HG02798 (cell line): ENCODE measurements around the gene SCN3A.

Experiments
- ATAC-seq: cut with Tn5 transposase; IDR thresholded peaks from one replicate; pipeline ENCODE4 v1.9.1; 2021; ENCODE audit warnings: mild to moderate bottlenecking; ENCODE audit not compliant: unreplicated experiment, poor library complexity

Gene SCN3A

DNA sequence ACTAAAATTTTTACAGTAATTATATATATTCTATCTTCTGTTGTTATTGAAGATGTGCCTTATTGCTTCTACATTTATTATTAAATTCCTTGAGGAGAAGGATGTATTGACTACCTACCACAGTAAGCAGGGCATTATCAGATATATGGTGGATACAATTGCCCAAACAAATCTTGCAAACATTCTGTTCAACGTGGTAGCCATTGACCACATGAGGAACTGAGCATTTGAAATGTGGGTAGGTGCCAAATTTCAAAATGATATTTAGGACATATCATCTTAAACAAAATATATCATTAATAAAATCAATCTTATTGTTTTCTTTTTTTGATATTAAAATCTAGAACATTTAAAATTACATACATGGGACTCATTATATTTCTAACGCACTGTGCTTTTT lies 11.1 kb downstream of the SCN3A start:
- ATAC-seq: peak; percentile 31

DNA sequence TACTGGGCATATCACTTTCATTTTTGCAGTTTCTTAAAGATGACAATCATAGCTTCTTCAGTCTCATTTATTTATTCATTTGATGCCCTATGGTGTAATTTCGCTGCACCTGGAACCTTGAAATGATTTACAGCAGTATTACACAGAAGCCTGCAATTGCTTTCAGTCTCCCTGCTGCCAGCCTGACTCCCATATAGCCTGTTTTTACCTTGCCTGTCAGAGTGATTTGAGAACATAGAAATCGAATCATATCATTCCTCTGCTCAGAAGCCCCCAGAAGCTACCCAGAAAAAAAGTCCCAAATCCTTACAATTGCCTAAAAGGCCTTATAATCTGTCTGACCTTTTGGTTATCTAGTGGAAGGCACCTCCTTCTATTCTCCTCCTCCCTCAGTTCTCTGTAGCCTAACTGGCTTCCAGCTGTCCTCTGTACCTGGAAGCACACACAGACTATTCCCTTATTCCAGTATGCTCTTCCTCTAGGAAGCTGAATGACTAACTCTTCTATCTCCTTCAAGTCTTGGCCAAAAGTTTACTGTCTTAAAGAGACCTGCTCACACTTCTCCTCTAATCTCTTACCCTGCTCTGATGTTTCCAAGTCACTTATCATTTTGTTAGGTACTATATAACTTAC lies 12.6 kb downstream of the SCN3A start:
- ATAC-seq: no peak

DNA sequence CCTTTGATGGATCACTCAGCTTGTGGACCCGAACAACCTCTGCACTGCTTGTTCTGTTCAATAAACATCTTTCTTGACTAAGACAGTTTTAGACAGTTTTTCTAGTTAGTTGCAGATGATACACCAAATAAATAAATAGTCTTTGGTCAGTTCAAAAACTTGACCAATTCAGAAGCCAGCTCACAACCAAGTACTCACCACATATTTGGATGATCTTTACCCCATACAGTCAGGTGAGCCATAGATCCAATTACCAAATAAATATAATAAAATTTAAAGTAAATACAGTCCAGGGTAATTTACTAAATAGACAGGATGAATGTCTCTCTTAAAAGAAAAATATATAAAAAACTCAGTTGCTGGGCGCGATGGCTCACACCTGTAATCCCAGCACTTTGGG lies 18.2 kb downstream of the SCN3A start:
- no peak for ATAC-seq

DNA sequence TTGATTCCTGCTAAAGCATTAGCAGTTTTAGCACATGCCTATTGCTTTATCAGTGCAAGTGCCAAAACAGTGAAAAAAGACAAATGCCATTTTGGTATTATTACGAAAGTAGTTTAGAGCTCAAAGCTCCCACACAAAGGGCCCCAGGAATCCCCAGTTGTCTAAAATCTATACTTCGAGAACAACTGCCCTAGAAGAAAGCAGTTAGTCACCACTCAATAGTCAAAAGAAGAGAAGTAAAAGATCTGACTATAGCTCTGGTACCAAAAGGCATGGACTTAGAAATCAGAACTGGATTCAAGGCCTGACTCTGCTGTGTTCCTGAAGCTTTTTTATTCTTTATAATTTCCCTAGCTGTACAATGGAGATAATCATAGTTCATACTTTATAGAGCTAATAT lies 21.8 kb downstream of the SCN3A start:
- ATAC-seq: no peak

DNA sequence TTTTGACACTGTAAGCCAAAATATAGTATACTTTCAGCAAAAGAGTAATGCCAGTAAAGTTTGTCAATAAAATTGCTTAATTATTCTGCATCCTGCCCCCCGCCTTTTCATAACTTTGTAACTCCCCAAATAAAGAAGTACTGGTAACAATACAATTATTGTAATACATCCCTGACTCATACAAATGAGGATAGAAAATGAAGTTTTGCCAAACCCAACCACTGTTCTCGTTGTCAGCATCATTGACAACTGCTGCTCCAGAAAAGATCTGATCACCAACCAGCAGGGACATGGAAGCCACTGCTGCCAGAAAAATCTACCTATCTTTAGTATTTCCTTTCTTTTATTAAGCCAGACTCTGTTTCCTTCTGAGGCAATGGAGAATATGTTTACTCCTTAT lies 27.1 kb downstream of the SCN3A start:
- no peak for ATAC-seq

DNA sequence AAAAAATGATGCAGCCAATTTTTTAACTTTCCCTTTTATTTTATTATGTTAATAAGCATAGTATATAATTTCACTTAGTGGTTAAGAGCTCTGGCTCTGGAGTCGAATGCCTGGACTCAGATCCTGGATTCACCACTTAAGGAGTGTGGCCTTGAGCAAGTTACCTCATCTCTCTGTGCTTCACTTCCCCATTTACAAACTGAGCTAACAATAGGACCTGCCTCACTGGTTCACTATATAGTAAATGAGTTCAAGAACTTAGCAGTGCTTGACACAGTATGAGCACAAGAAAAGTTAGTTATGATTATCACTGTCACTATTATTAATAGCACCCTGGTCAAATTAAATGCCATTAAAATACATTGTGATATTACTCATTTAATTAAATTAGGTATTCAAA lies 30.6 kb downstream of the SCN3A start:
- peak; percentile 60 for ATAC-seq

DNA sequence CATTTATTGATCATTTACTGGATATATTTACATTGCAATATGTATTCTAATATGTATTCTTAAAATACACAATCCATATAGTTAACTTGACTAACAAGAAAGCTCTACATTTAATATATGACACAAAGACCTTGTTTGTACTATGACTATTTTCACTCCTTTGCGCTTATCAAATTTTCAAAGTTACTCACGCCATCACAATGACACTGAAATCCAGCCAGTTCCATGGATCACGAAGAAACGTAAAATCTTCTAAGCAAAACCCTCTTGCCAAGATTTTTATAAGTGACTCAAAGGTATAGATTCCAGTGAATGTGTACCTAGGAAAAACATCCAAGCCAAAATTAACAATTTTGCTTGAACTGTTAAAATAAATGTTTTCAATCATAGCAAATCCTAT lies 39.6 kb downstream of the SCN3A start:
- ATAC-seq: no peak

DNA sequence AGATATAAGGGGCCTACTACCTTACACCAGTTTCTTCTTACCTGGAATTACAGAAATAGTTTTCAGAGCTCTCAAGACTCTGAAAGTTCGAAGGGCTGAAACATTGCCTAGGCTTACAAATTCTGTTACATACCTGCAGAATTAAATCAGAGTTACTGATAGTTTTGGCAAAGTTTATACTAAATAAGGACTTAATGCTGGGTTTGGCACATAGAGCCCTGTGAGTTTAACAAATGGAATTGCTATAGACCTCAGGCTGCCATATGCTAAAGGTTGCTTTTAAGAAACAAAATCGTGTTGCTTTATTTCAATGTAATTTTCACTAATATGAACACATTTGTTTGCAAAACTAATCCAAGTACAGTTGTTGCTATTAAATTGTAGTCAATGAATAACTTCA lies 40.1 kb downstream of the SCN3A start:
- no peak for ATAC-seq

DNA sequence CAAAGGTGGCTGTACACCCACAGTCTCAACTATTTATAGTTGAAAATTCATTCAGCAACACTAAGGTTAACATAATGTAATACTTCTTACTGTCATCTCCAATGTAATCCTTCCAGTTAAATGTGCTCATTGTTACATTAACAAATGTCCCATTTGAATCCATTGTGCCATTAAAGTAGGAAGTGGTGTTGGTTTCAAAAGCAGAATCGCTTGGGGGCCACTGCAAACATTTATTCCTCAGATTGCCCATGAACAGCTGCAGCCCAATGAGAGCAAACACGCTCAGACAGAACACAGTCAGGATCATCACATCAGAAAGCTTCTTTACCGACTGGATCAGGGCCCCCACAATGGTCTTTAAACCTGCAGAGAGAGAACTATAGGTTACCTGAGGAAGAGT lies 41.4 kb downstream of the SCN3A start:
- no peak for ATAC-seq

DNA sequence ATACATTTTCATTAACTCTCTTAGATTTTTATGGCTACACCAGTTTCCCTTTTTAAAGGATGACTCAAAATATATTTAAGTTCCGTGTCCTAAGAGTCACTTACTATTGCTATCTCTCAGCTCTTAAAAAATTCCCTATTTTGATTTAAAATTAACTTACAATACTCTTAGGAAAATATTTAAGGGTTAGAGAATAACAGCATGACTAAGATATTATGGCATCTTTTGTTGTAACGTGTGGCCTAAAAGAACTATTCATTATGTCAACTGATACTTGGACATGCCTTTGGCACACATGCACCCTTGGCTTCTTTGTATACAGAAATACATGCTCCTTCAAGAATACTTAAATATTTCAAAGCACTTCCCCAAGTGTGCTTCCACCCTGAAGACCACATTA lies 42.3 kb downstream of the SCN3A start:
- no peak for ATAC-seq

DNA sequence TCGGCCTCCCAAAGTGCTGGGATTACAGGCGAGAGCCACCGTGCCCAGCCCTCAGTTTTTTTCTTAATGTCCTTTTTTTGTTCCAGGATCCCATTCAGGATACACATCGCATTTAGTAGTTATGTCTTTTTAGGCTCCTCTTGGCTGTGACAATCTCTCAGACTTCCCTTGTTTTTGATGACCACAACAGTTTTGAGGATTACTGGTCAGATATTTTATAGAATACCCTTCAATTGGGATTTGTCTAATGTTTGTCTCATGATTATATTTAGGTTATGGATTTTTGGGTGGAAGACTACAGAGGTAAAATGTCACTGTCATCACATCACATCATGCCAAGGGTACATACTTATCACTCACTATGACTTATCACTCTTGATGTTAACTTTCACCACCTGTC lies 46.7 kb downstream of the SCN3A start:
- no peak for ATAC-seq

DNA sequence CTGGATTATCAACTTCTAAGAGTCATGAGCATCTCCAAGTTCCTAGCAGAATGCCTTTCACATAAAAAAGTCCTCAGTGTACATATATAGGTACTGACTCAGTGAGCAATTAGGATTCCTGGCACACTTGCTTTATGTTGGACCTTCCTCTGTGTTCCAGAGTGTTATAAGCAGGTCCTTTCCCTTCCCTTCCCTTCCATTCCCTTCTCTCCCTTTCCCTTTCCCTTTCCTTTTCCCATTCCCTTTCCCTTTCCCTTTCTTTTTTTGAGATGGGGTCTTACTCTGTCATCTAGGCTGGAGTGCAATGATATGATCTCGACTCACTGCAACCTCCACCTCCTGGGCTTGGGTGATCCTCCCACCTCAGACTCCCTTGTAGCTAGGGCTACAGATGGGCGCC lies 48.7 kb downstream of the SCN3A start:
- no peak for ATAC-seq

DNA sequence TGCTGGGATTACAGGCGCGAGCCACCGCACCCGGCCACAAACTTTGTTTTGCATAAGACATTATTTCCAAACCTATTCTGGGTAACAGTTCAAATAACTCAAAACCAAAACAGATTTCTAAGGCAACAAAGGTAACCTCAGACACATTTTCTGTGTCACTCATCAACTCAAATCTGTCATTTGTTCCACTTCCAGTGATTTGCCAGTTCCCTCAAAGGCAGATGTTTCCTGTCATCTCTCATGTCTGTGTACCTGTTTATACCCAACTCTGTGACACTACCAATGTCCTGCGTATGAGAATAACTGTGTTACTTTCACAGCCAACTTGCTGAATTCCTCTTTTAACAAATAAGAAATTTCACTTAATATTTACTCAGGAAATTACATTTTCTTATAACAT lies 54.4 kb downstream of the SCN3A start:
- peak; percentile 85 for ATAC-seq

DNA sequence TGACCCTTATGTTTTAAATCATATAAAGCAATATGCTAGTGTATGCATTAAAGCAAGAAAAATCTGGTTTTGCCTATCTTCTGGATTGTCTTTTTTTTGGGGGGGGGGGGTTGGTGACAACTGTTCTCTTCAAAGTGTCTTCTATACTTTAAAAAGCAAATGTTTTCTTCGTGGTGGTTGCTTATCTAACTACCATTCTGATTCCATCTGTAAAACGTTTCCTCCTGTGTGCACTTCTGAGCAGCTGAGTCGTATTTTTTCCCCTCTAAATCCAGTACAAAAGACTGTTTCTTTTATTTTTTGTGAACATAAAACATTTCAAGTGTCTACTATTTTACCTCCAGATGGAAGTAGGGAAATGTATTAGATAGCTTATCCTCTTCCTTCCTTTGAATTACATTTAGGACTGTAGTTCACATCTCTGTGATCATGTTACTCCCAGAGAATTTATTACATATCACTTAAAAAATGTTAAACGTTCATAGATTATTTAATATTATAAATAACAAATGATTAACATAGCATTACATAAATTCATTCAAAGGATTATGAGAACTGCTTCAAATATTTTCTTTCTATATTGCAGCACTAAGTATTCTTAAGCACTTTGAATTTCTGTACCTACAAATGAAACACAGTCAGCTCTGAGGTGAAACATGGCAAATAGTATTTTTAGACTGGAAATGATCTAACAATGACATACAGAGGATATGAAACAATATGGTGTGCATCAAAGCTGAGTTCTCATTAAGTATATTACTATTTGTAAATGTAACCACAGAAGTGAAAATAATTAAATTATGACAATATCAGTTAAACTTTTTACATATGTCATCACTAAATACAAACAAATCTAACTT lies 56.4 kb downstream of the SCN3A start:
- ATAC-seq: no peak

DNA sequence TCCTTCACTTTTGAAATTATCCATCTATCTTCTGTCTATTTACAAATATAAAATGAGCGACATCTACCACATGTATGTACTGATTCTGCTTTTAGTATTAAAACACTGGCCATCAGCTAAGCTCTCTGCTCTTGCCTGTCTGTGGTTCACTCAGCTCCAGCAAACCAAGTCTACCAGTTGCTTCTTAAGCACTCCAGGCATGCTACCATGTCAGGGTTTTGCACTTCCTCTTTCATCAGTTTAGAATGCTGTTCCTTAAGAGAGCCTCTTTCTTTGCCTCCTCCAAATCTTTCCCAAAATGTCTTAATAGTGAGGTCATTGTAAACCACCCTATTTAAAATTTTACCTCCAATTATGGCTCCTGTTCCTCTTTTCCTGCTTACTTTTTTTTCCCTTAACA lies 59.5 kb downstream of the SCN3A start:
- peak; percentile 75 for ATAC-seq

DNA sequence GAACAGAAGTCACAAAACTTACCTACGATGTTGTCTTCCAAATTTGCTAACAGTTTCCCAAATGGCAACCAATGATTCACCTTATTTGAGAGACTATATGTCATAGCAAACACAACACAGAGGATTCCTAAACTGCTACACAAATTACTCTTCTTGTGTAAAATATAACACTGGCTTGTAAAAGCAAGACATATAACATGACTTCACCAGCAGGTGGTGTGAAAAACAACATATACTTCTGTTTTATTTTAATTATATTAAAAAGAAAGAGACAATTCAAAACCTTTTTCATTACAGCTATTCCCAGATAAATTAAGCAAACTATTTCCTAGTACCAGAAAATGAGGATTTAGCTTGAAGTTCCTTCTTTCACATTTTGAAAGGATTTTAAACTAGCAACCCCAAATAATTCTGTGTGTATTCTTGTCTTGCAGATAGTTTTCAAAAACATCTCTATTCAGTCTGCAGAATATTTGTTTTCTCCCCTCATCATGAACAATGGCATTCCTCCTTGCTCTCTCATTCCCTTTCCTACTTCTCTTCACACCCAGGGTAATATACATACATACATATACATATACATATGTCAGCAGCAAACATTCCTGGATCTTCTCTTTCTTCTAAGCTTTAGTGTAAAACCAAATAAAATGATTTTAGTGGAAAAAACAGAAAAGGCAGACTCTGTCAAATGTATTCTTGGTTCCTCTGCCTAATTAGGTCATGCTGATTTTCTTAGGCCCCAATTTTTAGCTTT lies 62.1 kb downstream of the SCN3A start:
- no peak for ATAC-seq

DNA sequence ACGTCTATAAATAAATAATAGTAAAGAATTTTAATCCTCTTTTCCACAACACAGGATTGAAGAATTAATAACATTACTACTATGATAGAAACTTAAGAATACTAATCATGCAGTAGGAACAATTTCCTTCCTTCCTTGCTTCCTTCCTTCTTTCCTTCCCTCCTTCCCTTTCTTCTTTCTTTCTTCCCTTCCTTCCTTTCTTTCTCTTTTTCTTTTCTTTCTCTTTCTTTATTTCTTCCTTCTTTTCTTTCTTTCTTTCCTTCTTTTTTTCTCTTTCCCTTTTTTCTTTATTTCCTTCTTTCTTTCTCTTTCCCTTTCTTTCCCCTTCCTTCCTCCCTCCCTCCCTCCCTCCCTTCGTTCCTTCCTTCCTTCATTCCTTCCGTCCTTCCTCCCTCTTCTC lies 77.6 kb downstream of the SCN3A start:
- no peak for ATAC-seq

DNA sequence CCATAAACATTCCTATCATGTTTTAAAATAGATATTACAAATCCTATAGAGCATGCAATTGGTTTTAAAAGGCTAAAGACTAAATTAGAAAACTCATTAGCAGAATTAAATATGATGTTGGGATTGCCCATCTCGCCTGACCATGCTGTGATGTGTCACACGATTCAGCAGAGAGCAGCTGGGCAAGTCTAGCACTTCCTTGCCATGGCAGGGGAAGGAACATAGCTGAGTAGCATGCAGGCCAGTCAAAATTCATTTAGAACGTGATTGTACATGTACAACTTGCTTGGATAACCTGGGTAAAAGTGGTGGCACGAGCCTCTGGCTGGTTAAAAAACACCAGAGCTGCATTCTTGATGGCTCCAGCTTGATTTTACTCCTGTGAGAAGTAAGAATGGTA lies 81.3 kb downstream of the SCN3A start:
- no peak for ATAC-seq

DNA sequence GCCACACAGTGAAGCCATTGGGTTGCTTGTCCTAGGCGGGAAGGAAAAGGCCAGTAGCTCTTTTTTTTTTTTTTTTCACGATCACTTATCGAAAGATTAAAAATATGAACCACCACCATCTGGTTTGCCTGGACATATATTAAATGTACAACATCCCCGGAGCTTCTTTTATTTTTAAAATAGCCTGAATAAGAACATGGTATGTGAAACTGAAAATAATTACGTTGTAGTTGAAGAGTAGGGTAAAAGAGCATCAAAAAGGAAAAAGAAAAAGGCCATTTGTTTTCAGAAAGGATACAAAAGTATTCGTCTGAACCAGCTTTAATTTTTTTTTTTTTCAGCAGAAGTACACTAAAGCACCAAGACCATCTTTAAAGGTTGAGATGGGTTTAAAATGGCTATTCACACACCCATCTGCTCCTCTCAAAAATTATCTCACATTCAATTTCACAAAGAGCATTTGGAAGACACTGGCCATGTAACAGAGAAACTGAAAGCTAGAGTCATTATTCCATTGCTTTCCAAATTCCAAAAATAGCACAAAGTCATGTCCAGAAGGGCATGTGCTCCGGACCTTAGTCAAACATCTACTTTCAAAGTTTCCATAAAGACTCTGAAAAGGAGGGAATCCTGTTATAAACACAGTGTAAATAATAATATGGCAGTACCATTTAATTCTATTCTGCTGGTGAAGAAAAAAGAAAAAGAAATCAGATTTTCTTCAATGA lies 82.9 kb downstream of the SCN3A start:
- no peak for ATAC-seq

DNA sequence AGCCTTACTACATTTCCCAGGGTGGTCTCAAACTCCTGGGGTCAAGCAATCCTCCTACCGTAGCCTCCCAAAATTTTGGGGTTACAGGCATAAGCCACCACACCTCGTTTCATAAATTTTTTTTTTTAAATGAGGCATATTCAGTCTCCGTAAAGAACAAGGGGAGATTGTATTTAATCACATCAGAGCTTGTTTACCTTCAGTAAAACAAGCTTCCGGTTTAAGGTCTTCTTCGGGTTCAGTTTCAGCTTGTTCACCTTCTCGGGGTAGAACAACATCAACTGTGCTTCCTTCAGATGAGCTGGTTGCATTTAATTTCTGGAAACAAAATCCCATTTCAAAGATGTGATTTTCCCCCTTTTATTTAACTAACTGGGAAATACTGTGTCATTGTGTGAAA lies 88.6 kb downstream of the SCN3A start:
- no peak for ATAC-seq
